OCI-LY1 (cell line): ENCODE results near the gene ETS2.

Source experiments
- H2AFZ ChIP-seq: fragments of 200-600 bp; sonication (generic), shearing (Covaris generic); 2 replicates; pipeline ENCODE4 v1.6.0; 2014; ENCODE audit warnings: antibody characterized with exemption, mild to moderate bottlenecking, low read length
- H3F3A ChIP-seq: fragments of 200-600 bp; sonication (generic), shearing (Covaris generic); 2 replicates; pipeline ENCODE4 v1.6.0; 2014; ENCODE audit warnings: mild to moderate bottlenecking, antibody characterized with exemption, low read length, moderate library complexity; ENCODE audit not compliant: insufficient read depth
- H3K27ac ChIP-seq: fragments of 200-600 bp; sonication (generic); 2 replicates; pipeline ENCODE4 v1.5.1; 2014; ENCODE audit warnings: low read length, mixed run types, mild to moderate bottlenecking, low read depth; ENCODE audit not compliant: poor library complexity, severe bottlenecking
- H3K27me3 ChIP-seq: fragments of 200-600 bp; sonication (generic); 2 replicates; pipeline ENCODE4 v1.6.0; 2014; ENCODE audit warnings: antibody characterized with exemption, mild to moderate bottlenecking, low read length, moderate library complexity; ENCODE audit not compliant: insufficient read depth
- H3K36me3 ChIP-seq: fragments of 200-600 bp; sonication (generic); 2 replicates; pipeline ENCODE4 v1.6.1; 2014; ENCODE audit warnings: mild to moderate bottlenecking, antibody characterized with exemption, low read length, moderate library complexity, mixed read lengths; ENCODE audit not compliant: insufficient read depth
- H3K4me1 ChIP-seq: fragments of 200-600 bp; sonication (generic); 2 replicates; pipeline ENCODE4 v1.5.1; 2014; ENCODE audit warnings: mild to moderate bottlenecking, low read length, moderate library complexity; ENCODE audit not compliant: insufficient read depth, severe bottlenecking
- H3K4me2 ChIP-seq: fragments of 200-600 bp; sonication (generic), shearing (Covaris generic); 2 replicates; pipeline ENCODE4 v1.6.1; 2014; ENCODE audit warnings: low read length
- H3K4me3 ChIP-seq: fragments of 200-600 bp; sonication (generic); 2 replicates; pipeline ENCODE4 v1.5.1; 2014; ENCODE audit warnings: low read length, low read depth, mild to moderate bottlenecking, mixed read lengths; ENCODE audit not compliant: poor library complexity, severe bottlenecking
- H3K79me2 ChIP-seq: fragments of 200-600 bp; shearing (Covaris generic); 2 replicates; pipeline ENCODE4 v1.6.1; 2016; ENCODE audit warnings: mixed run types, low read length, mixed read lengths; ENCODE audit not compliant: insufficient read depth
- H3K9ac ChIP-seq: fragments of 200-600 bp; sonication (generic), shearing (Covaris generic); 2 replicates; pipeline ENCODE4 v1.6.1; 2014; ENCODE audit warnings: mild to moderate bottlenecking, low read length, mixed read lengths
- H3K9me2 ChIP-seq: fragments of 200-600 bp; sonication (generic), shearing (Covaris generic); 2 replicates; pipeline ENCODE4 v1.6.1; 2014; ENCODE audit warnings: low read depth, mild to moderate bottlenecking, low read length, mixed read lengths
- H3K9me3 ChIP-seq: fragments of 200-600 bp; shearing (Covaris generic); 2 replicates; pipeline ENCODE4 v1.6.1; 2014; ENCODE audit warnings: low read length, mixed read lengths
- H4K20me1 ChIP-seq: fragments of 200-600 bp; sonication (generic), shearing (Covaris generic); 2 replicates; pipeline ENCODE4 v1.6.0; 2016; ENCODE audit warnings: mild to moderate bottlenecking, low read length; ENCODE audit not compliant: insufficient read depth
- EZH2 ChIP-seq: fragments of 200-600 bp; sonication (generic), shearing (Covaris generic); IDR thresholded peaks from 2 replicates; pipeline ENCODE4 v1.8.0; 2017; ENCODE audit warnings: borderline replicate concordance, mixed run types, mild to moderate bottlenecking, antibody characterized with exemption, low read length, moderate library complexity, mixed read lengths
- TF ChIP-seq, protein P1 (sequence below): fragments of 200-600 bp; sonication (generic), shearing (Covaris generic); IDR thresholded peaks from 2 replicates; pipeline ENCODE4 v1.5.1; 2017; ENCODE audit warnings: mild to moderate bottlenecking, antibody characterized with exemption, low read length, moderate library complexity, mixed read lengths

Gene ETS2

DNA sequence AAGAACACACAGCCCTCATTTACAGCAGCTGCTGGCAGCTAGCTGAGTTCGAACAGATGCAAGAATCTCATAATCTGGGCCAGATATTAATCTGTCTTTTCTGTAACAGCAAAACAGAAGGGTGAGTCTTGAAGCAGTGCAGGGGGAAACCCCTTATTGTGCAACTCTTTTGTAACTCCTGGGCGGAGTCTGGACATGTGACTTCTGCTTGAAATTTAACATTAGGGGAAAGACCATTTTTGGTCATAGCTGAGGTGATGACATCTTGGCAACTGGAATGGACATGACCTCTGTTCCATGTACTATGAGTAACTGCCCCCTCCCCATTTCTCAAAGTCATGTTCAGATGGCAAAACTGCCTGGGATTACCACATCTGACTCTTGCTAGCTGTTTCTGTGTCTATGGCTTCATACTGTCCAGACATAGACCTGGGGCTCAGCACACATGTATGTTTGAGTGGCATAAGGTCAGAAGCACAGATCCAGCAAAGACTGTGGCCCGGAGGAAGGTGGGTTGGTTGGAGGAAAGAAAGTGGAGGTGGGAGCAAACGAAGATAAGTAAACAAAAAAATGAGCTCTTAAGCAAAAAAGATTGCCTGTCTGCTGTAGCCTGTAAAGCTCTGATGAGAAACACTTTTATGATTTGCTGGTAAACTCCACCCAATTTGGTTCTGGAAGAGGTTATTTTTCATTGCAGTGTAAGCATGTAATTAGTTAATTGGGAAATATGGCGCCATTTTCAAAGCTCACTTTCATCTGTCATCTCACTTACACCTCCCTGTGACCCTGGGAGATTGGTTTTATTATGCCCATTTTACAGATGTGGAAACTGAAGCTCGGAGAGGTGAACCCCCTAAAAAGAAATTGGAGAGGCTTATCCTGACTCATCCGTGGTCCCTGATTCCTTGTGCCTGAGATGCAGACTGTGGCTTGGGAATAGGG, 26.1 kb downstream of the ETS2 start:
- no peak overlapping the region for H2AFZ ChIP-seq

DNA sequence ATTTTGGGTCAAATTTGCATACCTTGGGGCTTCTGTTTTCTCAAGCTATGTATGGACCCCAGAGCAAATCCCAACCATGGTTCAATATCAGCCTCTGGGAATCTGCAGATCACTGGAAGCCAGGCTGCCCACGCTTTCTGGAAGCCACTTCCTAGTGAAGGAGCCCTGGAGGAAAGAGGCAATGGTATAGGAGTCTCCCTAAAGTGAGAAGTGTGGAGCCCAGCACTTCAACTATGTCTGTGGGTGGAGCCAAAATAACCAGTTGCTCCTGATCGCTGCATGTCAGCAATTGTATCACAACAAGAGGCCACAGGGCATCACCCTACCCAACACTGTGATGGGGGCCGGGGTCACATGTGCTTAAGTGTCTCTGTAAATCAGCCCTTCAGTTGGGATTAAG, 26.9 kb downstream of the ETS2 start:
- TF ChIP-seq, protein P1, sequence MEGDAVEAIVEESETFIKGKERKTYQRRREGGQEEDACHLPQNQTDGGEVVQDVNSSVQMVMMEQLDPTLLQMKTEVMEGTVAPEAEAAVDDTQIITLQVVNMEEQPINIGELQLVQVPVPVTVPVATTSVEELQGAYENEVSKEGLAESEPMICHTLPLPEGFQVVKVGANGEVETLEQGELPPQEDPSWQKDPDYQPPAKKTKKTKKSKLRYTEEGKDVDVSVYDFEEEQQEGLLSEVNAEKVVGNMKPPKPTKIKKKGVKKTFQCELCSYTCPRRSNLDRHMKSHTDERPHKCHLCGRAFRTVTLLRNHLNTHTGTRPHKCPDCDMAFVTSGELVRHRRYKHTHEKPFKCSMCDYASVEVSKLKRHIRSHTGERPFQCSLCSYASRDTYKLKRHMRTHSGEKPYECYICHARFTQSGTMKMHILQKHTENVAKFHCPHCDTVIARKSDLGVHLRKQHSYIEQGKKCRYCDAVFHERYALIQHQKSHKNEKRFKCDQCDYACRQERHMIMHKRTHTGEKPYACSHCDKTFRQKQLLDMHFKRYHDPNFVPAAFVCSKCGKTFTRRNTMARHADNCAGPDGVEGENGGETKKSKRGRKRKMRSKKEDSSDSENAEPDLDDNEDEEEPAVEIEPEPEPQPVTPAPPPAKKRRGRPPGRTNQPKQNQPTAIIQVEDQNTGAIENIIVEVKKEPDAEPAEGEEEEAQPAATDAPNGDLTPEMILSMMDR, result no peak
- no peak for TF ChIP-seq EZH2
- H3K79me2 ChIP-seq, result no peaks in the 10 kb centered on the region
- no peaks in the 10 kb centered on the region for H3K9me2 ChIP-seq
- peak overlapping the region; percentile 36 for H3K4me3 ChIP-seq
- peak overlapping the region; percentile 90 for H3K27ac ChIP-seq
- H3K9me3 ChIP-seq, result no peaks in the 10 kb centered on the region
- H3K36me3 ChIP-seq, result no peaks in the 10 kb centered on the region
- no peak overlapping the region for H2AFZ ChIP-seq
- no peaks in the 10 kb centered on the region for H3F3A ChIP-seq
- H4K20me1 ChIP-seq, result no peaks in the 10 kb centered on the region
- H3K9ac ChIP-seq, result no peak overlapping the region
- no peaks in the 10 kb centered on the region for H3K27me3 ChIP-seq
- peaks cover 40% of the 10 kb centered on the region for H3K4me1 ChIP-seq
- peak overlapping the region; percentile 48; the same call in 1 of the 2 replicates for H3K4me2 ChIP-seq

More for the DNA sequence above, 26.1 kb downstream of the ETS2 start:
- peaks cover 4% of the 10 kb centered on the region; the same call in 1 of the 2 replicates for H3K9me3 ChIP-seq
- no peaks in the 10 kb centered on the region for H3F3A ChIP-seq
- peak overlapping the region; percentile 36 for H3K4me3 ChIP-seq
- no peaks in the 10 kb centered on the region for H3K9me2 ChIP-seq
- no peaks in the 10 kb centered on the region for H3K27me3 ChIP-seq
- TF ChIP-seq, protein P1, result no peak
- TF ChIP-seq EZH2, result no peak
- H3K79me2 ChIP-seq, result no peaks in the 10 kb centered on the region
- peak overlapping the region; percentile 48 for H3K4me2 ChIP-seq
- H3K4me1 ChIP-seq, result peaks cover 37% of the 10 kb centered on the region
- peak overlapping the region; percentile 32; the same call in 1 of the 2 replicates for H3K9ac ChIP-seq
- H4K20me1 ChIP-seq, result no peaks in the 10 kb centered on the region
- H3K27ac ChIP-seq, result peak overlapping the region; percentile 90
- no peaks in the 10 kb centered on the region for H3K36me3 ChIP-seq

DNA sequence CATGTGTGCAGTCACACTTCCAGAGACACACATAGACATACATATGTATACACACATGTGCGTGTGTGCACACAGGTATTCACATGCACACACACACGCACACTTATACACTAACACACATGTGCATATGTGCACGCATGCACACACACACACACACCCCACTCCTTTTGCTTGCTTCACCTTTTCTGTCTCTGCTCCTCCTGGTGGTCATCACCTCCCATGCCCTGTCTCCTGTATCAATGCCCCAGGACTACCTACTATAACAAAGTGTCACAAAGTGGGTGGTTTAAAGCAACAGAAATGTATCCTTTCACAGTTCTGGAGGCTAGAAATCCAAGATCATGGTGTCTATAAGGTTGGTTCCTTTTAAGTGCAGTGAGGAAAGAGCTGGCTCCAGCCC, 27.4 kb downstream of the ETS2 start:
- no peaks in the 10 kb centered on the region for H3F3A ChIP-seq
- no peak overlapping the region for H3K4me2 ChIP-seq
- no peaks in the 10 kb centered on the region for H3K36me3 ChIP-seq
- no peaks in the 10 kb centered on the region for H3K9me3 ChIP-seq
- no peaks in the 10 kb centered on the region for H3K79me2 ChIP-seq
- H3K27ac ChIP-seq, result no peak overlapping the region
- TF ChIP-seq, protein P1, result peak; percentile 40; the same call in 1 of the 2 replicates
- no peak for TF ChIP-seq EZH2
- no peaks in the 10 kb centered on the region for H4K20me1 ChIP-seq
- H3K9ac ChIP-seq, result no peak overlapping the region
- no peak overlapping the region for H2AFZ ChIP-seq
- H3K4me3 ChIP-seq, result no peak overlapping the region
- H3K9me2 ChIP-seq, result no peaks in the 10 kb centered on the region
- no peaks in the 10 kb centered on the region for H3K27me3 ChIP-seq
- peaks cover 44% of the 10 kb centered on the region for H3K4me1 ChIP-seq
